Measurements from ENCODE around the gene EXT2. TPM values are rescaled to one million over a fixed set of nuclear protein-coding genes. Genes with fewer than 3 reads are reported as not detected.

EXT2 gene
- total RNA-seq, 1 experiment from 2014 or later = 42.8 TPM

DNA sequence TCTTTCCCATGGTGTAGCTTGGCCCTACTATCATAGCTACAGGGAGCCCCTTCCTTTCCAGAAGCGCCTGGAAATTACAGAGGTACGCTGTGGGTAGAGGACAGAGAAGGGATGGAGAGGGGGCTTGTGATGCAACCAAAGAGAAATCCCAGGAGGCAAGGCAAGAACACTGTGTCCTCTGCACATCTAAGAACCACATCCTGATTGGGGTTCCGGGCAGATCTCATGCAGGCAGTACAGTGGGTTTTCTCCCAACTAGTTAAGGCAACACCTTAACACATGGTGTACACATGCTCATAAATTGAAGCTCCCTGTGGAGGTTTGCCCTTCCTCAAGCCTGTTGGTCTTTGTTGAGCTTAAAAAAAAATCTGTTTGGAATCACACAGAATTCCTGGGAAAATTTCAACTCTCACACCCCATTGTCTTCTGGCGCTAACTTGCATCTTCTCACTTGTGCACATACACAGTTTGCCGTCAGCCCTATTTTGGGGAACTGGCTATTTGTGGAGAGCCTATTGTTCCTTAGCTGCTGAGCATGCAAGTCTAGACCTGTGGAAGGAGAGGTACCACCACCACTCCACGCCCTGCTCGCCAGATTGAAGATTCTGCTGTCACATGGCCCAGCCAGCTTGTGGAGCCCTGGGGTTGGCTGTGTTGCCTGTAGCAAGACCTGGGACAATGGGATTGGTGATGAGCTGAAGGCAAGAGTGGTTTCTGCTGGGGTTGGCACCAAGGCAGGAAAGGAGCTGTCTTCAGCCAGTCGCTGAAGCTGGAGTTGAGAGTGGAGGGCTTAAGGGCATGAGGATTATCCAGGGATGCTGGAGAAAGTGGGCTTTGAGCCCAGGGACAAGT lies 162.1 kb downstream of the EXT2 start:
- Histone ChIP-seq H3K9ac (ENCODE audit: low read length) (no peak overlapping the region), H3K36me3 (ENCODE audit: control insufficient read depth in 1 of 2, insufficient read depth in 2 of 2, low read length in 2 of 2) (no peaks in the 10 kb centered on the region), H3K27ac (ENCODE audit: low read depth, low read length) (no peak overlapping the region), H3K4me1 (ENCODE audit: control insufficient read depth in 1 of 2, insufficient read depth in 2 of 2, low read length in 2 of 2) (no peaks in the 10 kb centered on the region), H3K79me2 (ENCODE audit: insufficient read depth, low read length) (no peaks in the 10 kb centered on the region), H2AFZ (ENCODE audit: low read depth, low read length, poor library complexity, severe bottlenecking) (no peak overlapping the region), H3K4me2 (ENCODE audit: low read length) (no peak overlapping the region), H3K9me3 (ENCODE audit: control insufficient read depth in 1 of 2, insufficient read depth in 1 of 2, low read depth in 1 of 2, low read length in 2 of 2) (peaks cover 3 to 4% of the 10 kb centered on the region in 2 experiments; a peak in 2 of 4 replicates), H3K9me2 (ENCODE audit: insufficient read depth) (no peaks in the 10 kb centered on the region), H3K27me3 (ENCODE audit: insufficient read depth, low read length) (no peaks in the 10 kb centered on the region), H3K4me3 (replicated peaks in 1 of 2; ENCODE audit: low read depth in 1 of 2, low read length in 2 of 2) (no peak overlapping the region), H4K20me1 (ENCODE audit: insufficient read depth) (no peaks in the 10 kb centered on the region)
- ChIA-PET CTCF (interaction anchor here (1.3 kb wide), 1 partner anchor 124 kb away, joined by 3 read pairs; no protein-coding TSS in a partner anchor), RAD21 (ENCODE audit: low non-redundant PET in 1 of 2, low total read pairs in 2 of 2, uncharacterized antibody in 2 of 2, unreplicated experiment in 2 of 2) (no interaction called here), POLR2A (no interaction called here)
- DNase-seq (ENCODE audit: low read depth, low spot score) = no peak
- no TSS peak for BruUV-seq (replicated peaks)
- no peak for TF ChIP-seq ZFX (IDR thresholded peaks at IDR 0.05)
- TF ChIP-seq JUND (IDR thresholded peaks at IDR 0.05) = no peak
- TF ChIP-seq SIN3A (IDR thresholded peaks at IDR 0.05; ENCODE audit: low read depth) = no peak
- no peak for TF ChIP-seq EGR1 (IDR thresholded peaks at IDR 0.05; ENCODE audit: low read depth)
- TF ChIP-seq SP1 (IDR thresholded peaks at IDR 0.05; ENCODE audit: low read depth) = no peak
- TF ChIP-seq EZH2 (IDR thresholded peaks at IDR 0.05) = no peak
- intact Hi-C loops (cut with micrococcal nuclease) = no loop called here
- no peak for ATAC-seq

DNA sequence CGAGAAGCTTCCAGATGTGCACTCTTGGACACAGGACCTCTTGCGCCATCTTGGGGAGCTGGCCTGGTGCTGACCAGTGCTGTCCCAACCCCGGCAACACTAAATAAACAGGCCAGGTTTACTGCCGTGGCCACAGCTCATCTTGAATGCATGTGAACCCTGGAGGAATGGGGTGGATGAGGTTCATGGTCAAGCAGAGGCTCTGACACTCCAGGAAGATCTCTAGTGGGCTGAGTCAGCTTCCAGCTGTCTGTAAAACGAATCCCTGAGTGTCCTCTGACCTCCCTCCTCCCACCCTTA lies 162.7 kb downstream of the EXT2 start:
- Histone ChIP-seq H3K9me2 (ENCODE audit: insufficient read depth) (no peaks in the 10 kb centered on the region), H3K4me1 (ENCODE audit: control insufficient read depth in 1 of 2, insufficient read depth in 2 of 2, low read length in 2 of 2) (no peaks in the 10 kb centered on the region), H3K27me3 (ENCODE audit: insufficient read depth, low read length) (no peaks in the 10 kb centered on the region), H3K4me2 (ENCODE audit: low read length) (no peak overlapping the region), H4K20me1 (ENCODE audit: insufficient read depth) (no peaks in the 10 kb centered on the region), H3K4me3 (replicated peaks in 1 of 2; ENCODE audit: low read depth in 1 of 2, low read length in 2 of 2) (no peak overlapping the region), H3K36me3 (ENCODE audit: control insufficient read depth in 1 of 2, insufficient read depth in 2 of 2, low read length in 2 of 2) (no peaks in the 10 kb centered on the region), H3K27ac (ENCODE audit: low read depth, low read length) (no peak overlapping the region), H2AFZ (ENCODE audit: low read depth, low read length, poor library complexity, severe bottlenecking) (no peak overlapping the region), H3K79me2 (ENCODE audit: insufficient read depth, low read length) (no peaks in the 10 kb centered on the region), H3K9me3 (ENCODE audit: control insufficient read depth in 1 of 2, insufficient read depth in 1 of 2, low read depth in 1 of 2, low read length in 2 of 2) (peaks cover 0 to 1% of the 10 kb centered on the region in 2 experiments; a peak in 1 of 4 replicates), H3K9ac (ENCODE audit: low read length) (no peak overlapping the region)
- no TSS peak for BruUV-seq (replicated peaks)
- intact Hi-C loops (cut with micrococcal nuclease) = no loop called here
- RAD21 ChIA-PET (ENCODE audit: low non-redundant PET in 1 of 2, low total read pairs in 2 of 2, uncharacterized antibody in 2 of 2, unreplicated experiment in 2 of 2) = no interaction called here
- POLR2A ChIA-PET = no interaction called here
- CTCF ChIA-PET = interaction anchor here (1.3 kb wide), 1 partner anchor 125 kb away, joined by 3 read pairs; no protein-coding TSS in a partner anchor
- DNase-seq (ENCODE audit: low read depth, low spot score) (no peak), ATAC-seq (no peak)
- no peak for TF ChIP-seq EGR1 (IDR thresholded peaks at IDR 0.05; ENCODE audit: low read depth)
- no peak for TF ChIP-seq CEBPB (IDR thresholded peaks at IDR 0.05; ENCODE audit: low read depth)
- TF ChIP-seq TCF7L2 (IDR thresholded peaks at IDR 0.05; ENCODE audit: borderline replicate concordance, extremely low read depth, insufficient read depth, insufficient read length) = no peak
- TF ChIP-seq, protein P1, sequence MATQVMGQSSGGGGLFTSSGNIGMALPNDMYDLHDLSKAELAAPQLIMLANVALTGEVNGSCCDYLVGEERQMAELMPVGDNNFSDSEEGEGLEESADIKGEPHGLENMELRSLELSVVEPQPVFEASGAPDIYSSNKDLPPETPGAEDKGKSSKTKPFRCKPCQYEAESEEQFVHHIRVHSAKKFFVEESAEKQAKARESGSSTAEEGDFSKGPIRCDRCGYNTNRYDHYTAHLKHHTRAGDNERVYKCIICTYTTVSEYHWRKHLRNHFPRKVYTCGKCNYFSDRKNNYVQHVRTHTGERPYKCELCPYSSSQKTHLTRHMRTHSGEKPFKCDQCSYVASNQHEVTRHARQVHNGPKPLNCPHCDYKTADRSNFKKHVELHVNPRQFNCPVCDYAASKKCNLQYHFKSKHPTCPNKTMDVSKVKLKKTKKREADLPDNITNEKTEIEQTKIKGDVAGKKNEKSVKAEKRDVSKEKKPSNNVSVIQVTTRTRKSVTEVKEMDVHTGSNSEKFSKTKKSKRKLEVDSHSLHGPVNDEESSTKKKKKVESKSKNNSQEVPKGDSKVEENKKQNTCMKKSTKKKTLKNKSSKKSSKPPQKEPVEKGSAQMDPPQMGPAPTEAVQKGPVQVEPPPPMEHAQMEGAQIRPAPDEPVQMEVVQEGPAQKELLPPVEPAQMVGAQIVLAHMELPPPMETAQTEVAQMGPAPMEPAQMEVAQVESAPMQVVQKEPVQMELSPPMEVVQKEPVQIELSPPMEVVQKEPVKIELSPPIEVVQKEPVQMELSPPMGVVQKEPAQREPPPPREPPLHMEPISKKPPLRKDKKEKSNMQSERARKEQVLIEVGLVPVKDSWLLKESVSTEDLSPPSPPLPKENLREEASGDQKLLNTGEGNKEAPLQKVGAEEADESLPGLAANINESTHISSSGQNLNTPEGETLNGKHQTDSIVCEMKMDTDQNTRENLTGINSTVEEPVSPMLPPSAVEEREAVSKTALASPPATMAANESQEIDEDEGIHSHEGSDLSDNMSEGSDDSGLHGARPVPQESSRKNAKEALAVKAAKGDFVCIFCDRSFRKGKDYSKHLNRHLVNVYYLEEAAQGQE (IDR thresholded peaks at IDR 0.05; ENCODE audit: low read depth) = no peak
- TF ChIP-seq, protein P2, sequence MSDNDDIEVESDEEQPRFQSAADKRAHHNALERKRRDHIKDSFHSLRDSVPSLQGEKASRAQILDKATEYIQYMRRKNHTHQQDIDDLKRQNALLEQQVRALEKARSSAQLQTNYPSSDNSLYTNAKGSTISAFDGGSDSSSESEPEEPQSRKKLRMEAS (IDR thresholded peaks at IDR 0.05) = no peak
- TF ChIP-seq ELF1 (IDR thresholded peaks at IDR 0.05; ENCODE audit: borderline replicate concordance, low read depth) = no peak
- TF ChIP-seq JUND (IDR thresholded peaks at IDR 0.05) = no peak
- TF ChIP-seq EZH2phosphoT487 (IDR thresholded peaks at IDR 0.05; ENCODE audit: borderline replicate concordance) = no peak
- TF ChIP-seq SP1 (IDR thresholded peaks at IDR 0.05; ENCODE audit: low read depth) = no peak
- TF ChIP-seq, protein P3, sequence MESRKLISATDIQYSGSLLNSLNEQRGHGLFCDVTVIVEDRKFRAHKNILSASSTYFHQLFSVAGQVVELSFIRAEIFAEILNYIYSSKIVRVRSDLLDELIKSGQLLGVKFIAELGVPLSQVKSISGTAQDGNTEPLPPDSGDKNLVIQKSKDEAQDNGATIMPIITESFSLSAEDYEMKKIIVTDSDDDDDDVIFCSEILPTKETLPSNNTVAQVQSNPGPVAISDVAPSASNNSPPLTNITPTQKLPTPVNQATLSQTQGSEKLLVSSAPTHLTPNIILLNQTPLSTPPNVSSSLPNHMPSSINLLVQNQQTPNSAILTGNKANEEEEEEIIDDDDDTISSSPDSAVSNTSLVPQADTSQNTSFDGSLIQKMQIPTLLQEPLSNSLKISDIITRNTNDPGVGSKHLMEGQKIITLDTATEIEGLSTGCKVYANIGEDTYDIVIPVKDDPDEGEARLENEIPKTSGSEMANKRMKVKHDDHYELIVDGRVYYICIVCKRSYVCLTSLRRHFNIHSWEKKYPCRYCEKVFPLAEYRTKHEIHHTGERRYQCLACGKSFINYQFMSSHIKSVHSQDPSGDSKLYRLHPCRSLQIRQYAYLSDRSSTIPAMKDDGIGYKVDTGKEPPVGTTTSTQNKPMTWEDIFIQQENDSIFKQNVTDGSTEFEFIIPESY (IDR thresholded peaks at IDR 0.05; ENCODE audit: extremely low read depth, insufficient replicate concordance, low read length) = no peak
- no peak for TF ChIP-seq SIN3A (IDR thresholded peaks at IDR 0.05; ENCODE audit: low read depth)
- no peak for TF ChIP-seq FOSL1 (IDR thresholded peaks at IDR 0.05; ENCODE audit: low read depth)
- no peak for TF ChIP-seq ZNF274 (IDR thresholded peaks at IDR 0.05; ENCODE audit: low read depth, low read length)
